Femur (tissue), 1 donor: ENCODE data around the gene KCNH4.
"Not testable (repeated sequence)": the region's sequence is repeated elsewhere in the genome, so short reads cannot be mapped to it uniquely, and the experiment has no call there.

Experiments used
- DNase-seq: peaks from one replicate; pipeline ENCODE4 v3.0.0-alpha.2; 2017

The KCNH4 gene

GRCh38 chr17:42177684-42178083 lies 3.3 kb downstream of the KCNH4 start:
- DNase-seq = no peak

- no peak for DNase-seq
These were observed 6.7 kb downstream of the KCNH4 start for GRCh38 chr17:42174126-42174783.

- no peak for DNase-seq
These were observed 9.1 kb downstream of the KCNH4 start for GRCh38 chr17:42171831-42172230.

GRCh38 chr17:42169351-42169750 lies 11.6 kb downstream of the KCNH4 start:
- no peak for DNase-seq

GRCh38 chr17:42167807-42168206 lies 13.1 kb downstream of the KCNH4 start:
- DNase-seq = no peak

- no peak for DNase-seq
These were observed 14.7 kb downstream of the KCNH4 start for GRCh38 chr17:42166196-42166763.

- DNase-seq = no peak
These were observed 15.2 kb downstream of the KCNH4 start for GRCh38 chr17:42165751-42166150.

GRCh38 chr17:42163696-42164407 lies 17.1 kb downstream of the KCNH4 start:
- DNase-seq = no peak

GRCh38 chr17:42163113-42163512 lies 17.8 kb downstream of the KCNH4 start:
- no peak for DNase-seq

GRCh38 chr17:42160531-42160910 lies 20.4 kb downstream of the KCNH4 start:
- no peak for DNase-seq

GRCh38 chr17:42159796-42160530 lies 21.0 kb downstream of the KCNH4 start:
- no peak for DNase-seq

- DNase-seq = no peak
These were observed 25.3 kb downstream of the KCNH4 start for GRCh38 chr17:42155614-42156045.

- DNase-seq = no peak
These were observed 26.8 kb downstream of the KCNH4 start for GRCh38 chr17:42153919-42154742.

- DNase-seq = no peak
These were observed 33.9 kb downstream of the KCNH4 start for GRCh38 chr17:42146911-42147607.

GRCh38 chr17:42143138-42143537 lies 37.8 kb downstream of the KCNH4 start:
- DNase-seq = not testable (repeated sequence)

- no peak for DNase-seq
These were observed 38.5 kb downstream of the KCNH4 start for GRCh38 chr17:42142371-42142896.

- no peak for DNase-seq
These were observed 39.6 kb downstream of the KCNH4 start for GRCh38 chr17:42141382-42141781.

GRCh38 chr17:42140690-42141089 lies 40.3 kb downstream of the KCNH4 start:
- not testable (repeated sequence) for DNase-seq

- no peak for DNase-seq
These were observed 42.0 kb downstream of the KCNH4 start for GRCh38 chr17:42138749-42139492.

GRCh38 chr17:42136654-42137051 lies 44.3 kb downstream of the KCNH4 start:
- DNase-seq = no peak
